ENCODE results near the gene SHISA4. TPM values are rescaled to one million over a fixed set of nuclear protein-coding genes. Genes with fewer than 3 reads are reported as not detected.

Gene SHISA4
- total RNA-seq, 1 experiment from 2014 or later: 14.3 TPM

GRCh38 chr1:201933840-201934430 is 45.2 kb downstream of the SHISA4 start:
- no peak for DNase-seq
- H3K4me2 ChIP-seq (ENCODE audit: low read length): no peak overlapping the region
- no peaks in the 10 kb centered on the region for H3K9me2 ChIP-seq (replicated peaks; ENCODE audit: low read length)
- no peaks in the 10 kb centered on the region for H4K20me1 ChIP-seq (ENCODE audit: low read length)
- ChIA-PET POLR2A (ENCODE audit: unreplicated experiment) (no interaction called here), CTCF (no interaction called here)
- no peak overlapping the region for H3K9ac ChIP-seq (ENCODE audit: low read length)
- H3K36me3 ChIP-seq (ENCODE audit: low read depth, low read length): no peaks in the 10 kb centered on the region
- no peaks in the 10 kb centered on the region for H3K27me3 ChIP-seq (ENCODE audit: low read length)
- no peak overlapping the region for H3K27ac ChIP-seq (ENCODE audit: low read length)
- intact Hi-C loops (cut with micrococcal nuclease): loop anchor here (5.0 kb wide), 1 partner anchor 37 kb away; no protein-coding TSS in a partner anchor
- BruUV-seq (replicated peaks): no TSS peak
- H3K4me1 ChIP-seq (ENCODE audit: insufficient read depth, low read length): peaks cover 6% of the 10 kb centered on the region; the same call in 1 of the 2 replicates
- no peak overlapping the region for H3K4me3 ChIP-seq (ENCODE audit: low read length)
- no peak for ATAC-seq
- H3K79me2 ChIP-seq (ENCODE audit: low read length): no peaks in the 10 kb centered on the region
- H3K9me3 ChIP-seq (ENCODE audit: low read length): no peaks in the 10 kb centered on the region
- no peak overlapping the region for H2AFZ ChIP-seq (ENCODE audit: low read length)
- H3F3A ChIP-seq (ENCODE audit: low read length, unreplicated experiment): no peaks in the 10 kb centered on the region
- TF ChIP-seq, protein P1, sequence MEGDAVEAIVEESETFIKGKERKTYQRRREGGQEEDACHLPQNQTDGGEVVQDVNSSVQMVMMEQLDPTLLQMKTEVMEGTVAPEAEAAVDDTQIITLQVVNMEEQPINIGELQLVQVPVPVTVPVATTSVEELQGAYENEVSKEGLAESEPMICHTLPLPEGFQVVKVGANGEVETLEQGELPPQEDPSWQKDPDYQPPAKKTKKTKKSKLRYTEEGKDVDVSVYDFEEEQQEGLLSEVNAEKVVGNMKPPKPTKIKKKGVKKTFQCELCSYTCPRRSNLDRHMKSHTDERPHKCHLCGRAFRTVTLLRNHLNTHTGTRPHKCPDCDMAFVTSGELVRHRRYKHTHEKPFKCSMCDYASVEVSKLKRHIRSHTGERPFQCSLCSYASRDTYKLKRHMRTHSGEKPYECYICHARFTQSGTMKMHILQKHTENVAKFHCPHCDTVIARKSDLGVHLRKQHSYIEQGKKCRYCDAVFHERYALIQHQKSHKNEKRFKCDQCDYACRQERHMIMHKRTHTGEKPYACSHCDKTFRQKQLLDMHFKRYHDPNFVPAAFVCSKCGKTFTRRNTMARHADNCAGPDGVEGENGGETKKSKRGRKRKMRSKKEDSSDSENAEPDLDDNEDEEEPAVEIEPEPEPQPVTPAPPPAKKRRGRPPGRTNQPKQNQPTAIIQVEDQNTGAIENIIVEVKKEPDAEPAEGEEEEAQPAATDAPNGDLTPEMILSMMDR (conservative IDR thresholded peaks at IDR 0.05; ENCODE audit: low read depth, low read length): no peak
- TF ChIP-seq EZH2phosphoT487 (IDR thresholded peaks at IDR 0.05; ENCODE audit: borderline replicate concordance, low read length): no peak
- TF ChIP-seq EZH2 (IDR thresholded peaks at IDR 0.05; ENCODE audit: low read length, unreplicated experiment): no peak

GRCh38 chr1:201937624-201938213 is 49.0 kb downstream of the SHISA4 start:
- Histone ChIP-seq H3K9ac (ENCODE audit: low read length) (no peak overlapping the region), H3K9me3 (ENCODE audit: low read length) (no peaks in the 10 kb centered on the region), H3F3A (ENCODE audit: low read length, unreplicated experiment) (no peaks in the 10 kb centered on the region), H2AFZ (ENCODE audit: low read length) (no peak overlapping the region), H3K36me3 (ENCODE audit: low read depth, low read length) (no peaks in the 10 kb centered on the region), H3K4me1 (ENCODE audit: insufficient read depth, low read length) (peaks cover 6% of the 10 kb centered on the region; the same call in 1 of the 2 replicates), H3K79me2 (ENCODE audit: low read length) (no peaks in the 10 kb centered on the region), H3K27me3 (ENCODE audit: low read length) (no peaks in the 10 kb centered on the region), H3K4me2 (ENCODE audit: low read length) (no peak overlapping the region), H3K4me3 (ENCODE audit: low read length) (no peak overlapping the region), H3K27ac (ENCODE audit: low read length) (no peak overlapping the region), H4K20me1 (ENCODE audit: low read length) (no peaks in the 10 kb centered on the region), H3K9me2 (replicated peaks; ENCODE audit: low read length) (no peaks in the 10 kb centered on the region)
- intact Hi-C loops (cut with micrococcal nuclease): no loop called here
- POLR2A ChIA-PET (ENCODE audit: unreplicated experiment): no interaction called here
- BruUV-seq (replicated peaks): no TSS peak
- ATAC-seq (peak; percentile 97), DNase-seq (peak; percentile 49)
- CTCF ChIA-PET: interaction anchor here (0.6 kb wide), 2 partner anchors 40 to 55 kb away, joined by 3 to 5 read pairs; no protein-coding TSS in a partner anchor
- TF ChIP-seq EZH2phosphoT487 (IDR thresholded peaks at IDR 0.05; ENCODE audit: borderline replicate concordance, low read length) (no peak), EZH2 (IDR thresholded peaks at IDR 0.05; ENCODE audit: low read length, unreplicated experiment) (no peak)
- TF ChIP-seq, protein P1 (conservative IDR thresholded peaks at IDR 0.05; ENCODE audit: low read depth, low read length): no peak

All from PC-3 (cell line).